ENCODE measurements around the gene TXNRD3.

The TXNRD3 gene

GRCh38 chr3:126672340-126672739, 17.4 kb upstream of the TXNRD3 start:
- no peak for DNase-seq (ENCODE audit: low read depth in 2 of 2)

GRCh38 chr3:126671521-126671920, 16.6 kb upstream of the TXNRD3 start:
- DNase-seq (ENCODE audit: low read depth in 2 of 2), result no peak

GRCh38 chr3:126668450-126669401, 13.8 kb upstream of the TXNRD3 start:
- no peak for DNase-seq (ENCODE audit: low read depth in 2 of 2)

GRCh38 chr3:126667631-126668449, 12.9 kb upstream of the TXNRD3 start:
- DNase-seq (ENCODE audit: low read depth in 2 of 2), result no peak

GRCh38 chr3:126666658-126667528, 12.0 kb upstream of the TXNRD3 start:
- DNase-seq (ENCODE audit: low read depth in 2 of 2), result no peak

GRCh38 chr3:126665959-126666657, 11.2 kb upstream of the TXNRD3 start:
- no peak for DNase-seq (ENCODE audit: low read depth in 2 of 2)

- DNase-seq (ENCODE audit: low read depth in 2 of 2), result no peak
Observed at GRCh38 chr3:126665221-126665936, 10.5 kb upstream of the TXNRD3 start.

- DNase-seq (ENCODE audit: low read depth in 2 of 2), result no peak
Observed at GRCh38 chr3:126664591-126665214, 9.8 kb upstream of the TXNRD3 start.

GRCh38 chr3:126663750-126664149, 8.8 kb upstream of the TXNRD3 start:
- DNase-seq (ENCODE audit: low read depth in 2 of 2), result no peak

- DNase-seq (ENCODE audit: low read depth in 2 of 2), result no peak
Observed at GRCh38 chr3:126663257-126663656, 8.3 kb upstream of the TXNRD3 start.

GRCh38 chr3:126661532-126662364, 6.8 kb upstream of the TXNRD3 start:
- no peak for DNase-seq (ENCODE audit: low read depth in 2 of 2)

GRCh38 chr3:126659915-126660886, 5.3 kb upstream of the TXNRD3 start:
- DNase-seq (ENCODE audit: low read depth in 2 of 2), result no peak

- DNase-seq (ENCODE audit: low read depth in 2 of 2), result no peak
Observed at GRCh38 chr3:126658584-126658983, 3.7 kb upstream of the TXNRD3 start.

GRCh38 chr3:126657901-126658300, 3.0 kb upstream of the TXNRD3 start:
- no peak for DNase-seq (ENCODE audit: low read depth in 2 of 2)

GRCh38 chr3:126656371-126657134, 1.6 kb upstream of the TXNRD3 start:
- no peak for DNase-seq (ENCODE audit: low read depth in 2 of 2)

- DNase-seq (ENCODE audit: low read depth in 2 of 2), result no peak
Observed at GRCh38 chr3:126655887-126656286, 963 bp upstream of the TXNRD3 start.

GRCh38 chr3:126649556-126650092, 5.3 kb downstream of the TXNRD3 start:
- no peak for DNase-seq (ENCODE audit: low read depth in 2 of 2)

Measured in stimulated activated CD4-positive, alpha-beta T cell treated with anti-CD3 and anti-CD28 coated beads, Interleukin-1b, Interleukin-23, amount 100 ng/mL, for 4 hours (primary cell).